Nephron (organoid): ENCODE measurements around the gene ITPKA.
"Not testable (repeated sequence)": the region's sequence is repeated elsewhere in the genome, so short reads cannot be mapped to it uniquely, and the experiment has no call there.

Experiments
- H3K27ac Mint-ChIP-seq, 3 experiments: 2 replicates each; pipeline ENCODE4 v1.8.0; 2020; ENCODE audit warnings: mixed read lengths in 3 of 3, mild to moderate bottlenecking in 2 of 3, moderate library complexity in 1 of 3
- H3K27me3 Mint-ChIP-seq: 2 replicates; pipeline ENCODE4 v1.8.0; 2021; ENCODE audit warnings: low read depth, mild to moderate bottlenecking, moderate library complexity, mixed read lengths
- H3K36me3 Mint-ChIP-seq: 2 replicates; pipeline ENCODE4 v1.8.0; 2020; ENCODE audit warnings: low read depth, mixed read lengths
- H3K4me1 Mint-ChIP-seq: 2 replicates; pipeline ENCODE4 v1.8.0; 2020; ENCODE audit warnings: mixed read lengths
- H3K4me3 Mint-ChIP-seq, 3 experiments: 2 replicates each; pipeline ENCODE4 v1.8.0; 2020; ENCODE audit warnings: mild to moderate bottlenecking in 3 of 3, mixed read lengths in 3 of 3, moderate library complexity in 2 of 3
- H3K9me3 Mint-ChIP-seq: 2 replicates; pipeline ENCODE4 v1.8.0; 2020; ENCODE audit warnings: mixed read lengths
- TF ChIP-seq, protein P1 (sequence below), 3 experiments: fragments of 200-600 bp; sonication (generic); IDR thresholded peaks; one replicate each; pipeline ENCODE4 v1.5.0; 2021; ENCODE audit warnings: antibody characterized with exemption in 3 of 3; ENCODE audit not compliant: unreplicated experiment in 3 of 3

ITPKA gene

DNA sequence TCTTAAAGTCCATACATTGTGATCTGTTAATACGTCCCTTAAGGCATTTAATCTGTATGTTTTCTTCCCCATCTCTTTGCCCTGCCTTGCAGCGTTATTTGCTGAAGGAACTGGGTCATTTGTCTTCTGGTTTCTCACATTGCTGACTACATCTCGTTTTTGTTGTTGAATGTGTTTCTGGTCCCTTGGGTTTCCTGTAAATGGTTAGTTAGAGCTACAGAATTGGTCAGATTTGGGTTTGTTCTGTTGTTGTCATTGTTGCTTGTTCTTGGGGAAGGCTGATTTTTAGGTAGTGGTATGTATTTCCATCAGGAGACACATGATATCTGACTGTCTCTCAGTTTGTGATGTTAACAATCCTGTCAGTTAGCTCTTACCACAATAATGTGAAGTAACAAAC is 27.0 kb upstream of the ITPKA start:
- no peak overlapping the region for H3K4me3 Mint-ChIP-seq
- no peaks in the 10 kb centered on the region for H3K27me3 Mint-ChIP-seq
- H3K27ac Mint-ChIP-seq, result no peak overlapping the region
- H3K36me3 Mint-ChIP-seq, result peaks cover 72% of the 10 kb centered on the region
- H3K4me1 Mint-ChIP-seq, result no peaks in the 10 kb centered on the region
- H3K9me3 Mint-ChIP-seq, result no peaks in the 10 kb centered on the region
- TF ChIP-seq, protein P1, sequence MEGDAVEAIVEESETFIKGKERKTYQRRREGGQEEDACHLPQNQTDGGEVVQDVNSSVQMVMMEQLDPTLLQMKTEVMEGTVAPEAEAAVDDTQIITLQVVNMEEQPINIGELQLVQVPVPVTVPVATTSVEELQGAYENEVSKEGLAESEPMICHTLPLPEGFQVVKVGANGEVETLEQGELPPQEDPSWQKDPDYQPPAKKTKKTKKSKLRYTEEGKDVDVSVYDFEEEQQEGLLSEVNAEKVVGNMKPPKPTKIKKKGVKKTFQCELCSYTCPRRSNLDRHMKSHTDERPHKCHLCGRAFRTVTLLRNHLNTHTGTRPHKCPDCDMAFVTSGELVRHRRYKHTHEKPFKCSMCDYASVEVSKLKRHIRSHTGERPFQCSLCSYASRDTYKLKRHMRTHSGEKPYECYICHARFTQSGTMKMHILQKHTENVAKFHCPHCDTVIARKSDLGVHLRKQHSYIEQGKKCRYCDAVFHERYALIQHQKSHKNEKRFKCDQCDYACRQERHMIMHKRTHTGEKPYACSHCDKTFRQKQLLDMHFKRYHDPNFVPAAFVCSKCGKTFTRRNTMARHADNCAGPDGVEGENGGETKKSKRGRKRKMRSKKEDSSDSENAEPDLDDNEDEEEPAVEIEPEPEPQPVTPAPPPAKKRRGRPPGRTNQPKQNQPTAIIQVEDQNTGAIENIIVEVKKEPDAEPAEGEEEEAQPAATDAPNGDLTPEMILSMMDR (IDR thresholded peaks at IDR 0.05; ENCODE audit: unreplicated experiment in 3 of 3), result no peak

DNA sequence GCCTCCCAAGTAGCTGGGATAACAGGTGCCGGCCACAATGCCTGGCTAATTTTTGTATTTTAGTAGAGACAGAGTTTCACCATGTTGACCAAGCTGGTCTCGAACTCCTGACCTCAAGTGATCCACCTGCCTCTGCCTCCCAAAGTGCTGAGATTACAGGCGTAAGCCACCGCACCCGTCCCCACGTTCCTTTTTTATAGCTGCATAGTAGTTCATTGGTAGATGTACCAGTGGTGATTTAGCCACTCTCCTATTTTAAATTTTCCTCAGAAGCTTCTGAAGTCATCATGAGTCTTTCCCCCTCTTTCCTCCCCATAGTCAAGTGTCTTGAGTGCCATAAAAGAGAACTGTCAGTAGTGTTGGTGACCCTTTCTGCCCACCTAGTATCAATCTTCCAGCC is 24.0 kb upstream of the ITPKA start:
- not testable (repeated sequence) for H3K27me3 Mint-ChIP-seq, H3K9me3 Mint-ChIP-seq, H3K4me3 Mint-ChIP-seq, H3K27ac Mint-ChIP-seq, H3K4me1 Mint-ChIP-seq
- H3K36me3 Mint-ChIP-seq, result peaks cover 67% of the 10 kb centered on the region

DNA sequence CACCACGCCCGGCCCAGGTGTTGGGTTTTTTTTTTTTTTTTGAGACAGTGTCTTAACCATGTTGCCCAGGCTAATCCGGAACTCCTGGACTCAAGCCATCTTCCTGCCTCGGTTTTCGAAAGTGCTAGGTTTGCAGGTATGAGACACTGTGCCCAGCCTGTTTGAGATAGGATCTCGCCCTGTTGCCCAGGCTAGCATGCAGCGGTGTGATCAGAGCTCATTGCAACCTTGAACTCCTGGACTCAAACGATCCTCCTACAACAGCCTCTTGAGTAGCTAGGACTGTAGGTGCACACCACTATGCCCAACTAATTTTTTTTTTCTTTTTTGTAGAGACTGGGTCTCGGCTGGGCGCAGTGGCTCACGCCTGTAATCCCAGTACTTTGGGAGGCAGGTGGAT is 20.3 kb upstream of the ITPKA start:
- Mint-ChIP-seq H3K27ac (no peak overlapping the region), H3K27me3 (no peaks in the 10 kb centered on the region), H3K36me3 (peaks cover 73% of the 10 kb centered on the region), H3K4me3 (no peak overlapping the region), H3K9me3 (no peaks in the 10 kb centered on the region), H3K4me1 (no peaks in the 10 kb centered on the region)
- TF ChIP-seq, protein P1 (IDR thresholded peaks at IDR 0.05; ENCODE audit: unreplicated experiment in 3 of 3), result no peak

DNA sequence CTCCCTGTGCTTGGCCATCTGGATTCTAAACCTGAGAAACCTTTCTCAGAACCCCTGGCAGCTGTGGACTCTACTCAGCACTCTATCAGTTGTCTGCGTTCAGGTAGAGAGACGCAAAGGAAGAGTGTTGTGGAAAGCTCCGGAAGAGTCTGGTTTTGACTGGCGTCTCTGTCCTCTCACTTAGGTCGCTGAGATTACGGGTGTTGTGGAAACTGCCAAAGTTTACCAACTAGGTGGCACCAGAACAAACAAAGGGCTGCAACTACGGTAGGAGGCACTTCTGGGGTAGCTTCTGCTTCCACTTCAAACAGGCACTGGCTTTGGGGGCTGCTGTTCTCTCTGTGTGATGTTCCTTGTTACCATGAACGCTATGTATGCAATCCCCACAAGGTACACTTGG is 19.2 kb upstream of the ITPKA start:
- TF ChIP-seq, protein P1 (IDR thresholded peaks at IDR 0.05; ENCODE audit: unreplicated experiment in 3 of 3), result no peak
- no peak overlapping the region for H3K4me3 Mint-ChIP-seq
- H3K27me3 Mint-ChIP-seq, result no peaks in the 10 kb centered on the region
- no peaks in the 10 kb centered on the region for H3K9me3 Mint-ChIP-seq
- H3K27ac Mint-ChIP-seq, result no peak overlapping the region
- peaks cover 73% of the 10 kb centered on the region for H3K36me3 Mint-ChIP-seq
- no peaks in the 10 kb centered on the region for H3K4me1 Mint-ChIP-seq

DNA sequence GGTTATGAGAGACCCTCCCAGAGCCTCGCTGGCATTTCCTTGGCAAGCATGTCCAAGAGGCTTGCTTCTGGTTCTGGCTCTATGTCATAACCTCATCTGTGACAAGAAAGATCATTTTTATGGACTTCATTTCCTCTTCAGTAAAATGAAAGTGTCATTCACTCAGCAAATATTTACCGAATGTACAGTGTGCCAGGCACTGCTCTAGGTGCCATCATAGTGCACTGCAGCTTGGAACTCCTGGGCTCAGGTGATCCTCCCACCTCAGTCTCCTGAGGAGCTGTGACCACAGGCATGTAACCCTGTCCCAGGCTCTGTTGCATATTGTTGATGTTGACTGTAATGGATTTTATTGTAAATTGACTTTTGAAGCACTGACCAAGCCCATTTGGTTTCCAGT is 18.7 kb upstream of the ITPKA start:
- Mint-ChIP-seq H3K9me3 (no peaks in the 10 kb centered on the region), H3K27me3 (no peaks in the 10 kb centered on the region), H3K4me1 (no peaks in the 10 kb centered on the region), H3K27ac (no peak overlapping the region), H3K4me3 (no peak overlapping the region), H3K36me3 (peaks cover 72% of the 10 kb centered on the region)
- TF ChIP-seq, protein P1 (IDR thresholded peaks at IDR 0.05; ENCODE audit: unreplicated experiment in 3 of 3), result no peak

DNA sequence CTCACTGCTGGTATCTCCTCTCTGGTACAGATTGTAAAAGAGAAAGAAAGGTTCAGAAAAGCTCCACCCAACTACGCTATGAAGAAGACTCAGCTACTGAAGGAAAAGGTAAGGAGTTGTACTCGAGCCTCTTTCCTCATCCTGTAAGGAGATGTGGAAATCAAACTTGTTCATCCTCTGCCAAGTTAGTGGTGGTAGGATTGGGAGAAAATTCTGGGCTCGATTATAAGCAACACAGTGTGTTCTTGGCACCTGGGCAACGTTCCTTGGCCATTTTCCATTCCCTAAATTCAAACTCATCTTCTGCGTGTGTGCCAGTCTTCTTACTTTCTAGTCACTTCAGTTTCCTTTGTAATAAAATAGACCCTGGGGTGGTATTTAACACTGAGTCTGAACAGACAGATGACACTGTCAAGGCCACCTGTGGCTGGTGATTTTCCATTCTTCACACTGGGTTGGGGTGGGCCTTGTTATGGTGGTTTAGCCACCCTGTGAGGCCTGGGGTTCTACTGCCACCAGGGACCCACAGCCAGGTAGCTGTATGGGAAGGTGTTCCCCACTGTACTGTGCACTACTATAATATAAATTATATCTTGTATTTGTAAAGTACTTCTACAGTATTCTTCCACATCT is 17.1 kb upstream of the ITPKA start:
- TF ChIP-seq, protein P1 (IDR thresholded peaks at IDR 0.05; ENCODE audit: unreplicated experiment in 3 of 3), result no peak
- no peaks in the 10 kb centered on the region for H3K9me3 Mint-ChIP-seq

More for the DNA sequence above, 17.1 kb upstream of the ITPKA start:
- Mint-ChIP-seq H3K4me1 (peaks cover 6% of the 10 kb centered on the region), H3K27ac (no peak overlapping the region), H3K4me3 (no peak overlapping the region), H3K36me3 (peaks cover 74% of the 10 kb centered on the region), H3K27me3 (no peaks in the 10 kb centered on the region)
